ENCODE data around the gene FLOT2.

FLOT2 gene

DNA sequence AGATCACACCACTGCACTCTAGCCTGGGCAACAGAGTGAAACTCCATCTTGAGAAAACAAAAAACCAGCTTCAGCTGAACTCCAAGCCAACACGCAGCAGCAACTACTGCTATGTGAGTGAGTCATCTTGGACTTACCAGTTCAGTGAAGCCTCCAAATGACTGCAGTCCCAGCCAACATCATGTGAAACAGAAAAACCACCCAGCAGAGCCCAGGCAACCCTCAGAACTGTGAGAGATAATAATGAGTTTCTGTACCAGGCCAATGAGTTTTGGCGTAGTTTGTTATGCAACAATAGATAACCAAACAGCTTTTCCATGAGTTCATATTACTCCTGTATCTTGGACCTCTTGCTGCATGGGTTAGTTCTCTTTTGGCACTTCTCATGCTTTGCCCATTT lies 30.5 kb upstream of the FLOT2 start:
- TF ChIP-seq ZFX (IDR thresholded peaks at IDR 0.05) (no peak), CTCF (conservative IDR thresholded peaks at IDR 0.05) (no peak)
- no peak overlapping the region for H3K27ac ChIP-seq

DNA sequence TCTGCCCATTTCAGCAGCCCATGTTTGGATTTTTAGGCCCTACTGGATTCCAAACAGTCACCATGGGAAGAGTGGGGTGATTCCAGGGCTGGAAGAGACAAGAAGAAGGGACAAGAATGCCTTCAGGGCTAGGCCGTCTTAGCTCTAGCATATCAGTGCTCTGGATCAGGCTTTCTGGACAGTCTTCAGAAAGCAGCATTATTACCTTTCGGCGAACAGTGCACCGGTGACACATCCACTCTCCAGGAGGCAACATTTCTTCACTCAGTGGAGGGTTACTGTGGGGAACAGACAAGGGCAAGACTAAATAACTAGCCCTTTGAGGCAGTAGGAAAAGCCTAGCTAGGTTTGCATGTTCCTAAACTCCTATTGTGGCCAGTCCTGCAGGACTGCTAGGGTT lies 29.3 kb upstream of the FLOT2 start:
- no peak for TF ChIP-seq CTCF (conservative IDR thresholded peaks at IDR 0.05)
- no peak for TF ChIP-seq ZFX (IDR thresholded peaks at IDR 0.05)
- H3K27ac ChIP-seq, result no peak overlapping the region

GRCh38 chr17:28926366-28926765 lies 28.8 kb upstream of the FLOT2 start:
- TF ChIP-seq ZFX (IDR thresholded peaks at IDR 0.05), result no peak
- no peak for TF ChIP-seq CTCF (conservative IDR thresholded peaks at IDR 0.05)
- no peak overlapping the region for H3K27ac ChIP-seq

DNA sequence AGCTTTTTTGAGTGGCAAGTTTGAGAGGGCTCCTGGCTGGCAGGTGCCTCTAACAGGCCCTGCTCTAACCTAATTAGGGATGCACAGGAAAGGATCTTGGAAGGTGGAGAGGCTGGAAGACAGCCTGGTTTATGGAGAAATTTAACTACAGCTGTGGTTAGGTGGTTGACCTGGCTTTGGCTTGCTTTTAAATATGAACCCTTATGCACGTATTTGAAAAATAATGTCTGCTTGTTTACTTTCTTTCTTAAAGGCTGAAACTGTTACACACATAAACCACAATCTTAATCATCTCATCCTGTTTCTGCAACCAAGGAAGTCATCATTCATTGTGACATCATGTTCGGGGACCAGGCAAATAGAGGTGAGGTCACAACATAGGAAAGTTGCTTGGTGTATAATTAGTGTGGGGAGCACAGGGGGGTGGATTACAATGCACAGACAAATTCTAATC lies 28.4 kb upstream of the FLOT2 start:
- no peak overlapping the region for H3K27ac ChIP-seq
- TF ChIP-seq CTCF (conservative IDR thresholded peaks at IDR 0.05) (no peak), ZFX (IDR thresholded peaks at IDR 0.05) (no peak)

- no peak for TF ChIP-seq ZFX (IDR thresholded peaks at IDR 0.05)
- no peak for TF ChIP-seq CTCF (conservative IDR thresholded peaks at IDR 0.05)
- no peak overlapping the region for H3K27ac ChIP-seq
Measured at GRCh38 chr17:28920201-28920600, 22.7 kb upstream of the FLOT2 start.

- TF ChIP-seq CTCF (conservative IDR thresholded peaks at IDR 0.05) (no peak), ZFX (IDR thresholded peaks at IDR 0.05) (no peak)
Measured at GRCh38 chr17:28918295-28918694, 20.8 kb upstream of the FLOT2 start.

DNA sequence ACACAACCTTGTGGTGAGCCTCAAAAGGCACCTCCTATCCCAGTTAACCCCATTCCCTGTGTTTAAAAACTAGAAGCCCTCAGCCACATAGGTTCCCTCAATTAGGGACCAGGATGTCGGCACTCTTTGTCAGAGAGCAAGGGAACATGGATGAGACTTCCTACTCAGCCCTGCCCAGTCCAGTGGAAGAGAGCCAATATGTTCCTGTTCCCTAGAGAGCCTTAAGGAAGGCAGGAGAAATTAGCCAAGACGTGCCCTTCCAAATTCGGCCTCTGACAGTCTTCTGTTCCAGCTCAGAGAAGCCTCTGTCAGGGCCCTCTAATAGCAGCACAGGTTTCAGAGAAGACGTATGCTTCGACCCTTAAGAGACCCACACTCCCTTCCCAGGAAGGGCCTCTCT lies 19.9 kb upstream of the FLOT2 start:
- no peak for TF ChIP-seq ZFX (IDR thresholded peaks at IDR 0.05)
- TF ChIP-seq CTCF (conservative IDR thresholded peaks at IDR 0.05), result no peak
- H3K27ac ChIP-seq, result peak overlapping the region; percentile 3; the same call in 1 of the 2 replicates

More at GRCh38 chr17:28918295-28918694, 20.8 kb upstream of the FLOT2 start:
- H3K27ac ChIP-seq, result no peak overlapping the region
